Stomach smooth muscle (tissue), 2 donors: Measurements from ENCODE around the gene LRRC3C.

Experiments used
- H3K27ac ChIP-seq: one replicate; pipeline ENCODE4 v1.7.0; 2013; ENCODE audit warnings: mild to moderate bottlenecking, low read length, inconsistent platforms
- H3K27me3 ChIP-seq, 2 donors: one replicate each; pipeline ENCODE4 v1.7.0; 2013; ENCODE audit warnings: low read length in 2 of 2; ENCODE audit not compliant: insufficient read depth in 2 of 2, control insufficient read depth in 1 of 2
- H3K36me3 ChIP-seq, 2 donors: one replicate each; pipeline ENCODE4 v1.7.0; 2013; ENCODE audit warnings: low read length in 2 of 2; ENCODE audit not compliant: control insufficient read depth in 2 of 2, insufficient read depth in 2 of 2
- H3K4me1 ChIP-seq: one replicate; pipeline ENCODE4 v1.7.0; 2013; ENCODE audit warnings: low read length; ENCODE audit not compliant: control insufficient read depth, insufficient read depth
- H3K4me3 ChIP-seq, 2 donors: one replicate each; pipeline ENCODE4 v1.7.0; 2013; ENCODE audit warnings: low read length in 2 of 2
- H3K9ac ChIP-seq, 2 donors: one replicate each; pipeline ENCODE4 v1.7.0; 2013; ENCODE audit warnings: low read length in 2 of 2, mild to moderate bottlenecking in 1 of 2
- H3K9me3 ChIP-seq, 2 donors: one replicate each; pipeline ENCODE4 v1.7.0; 2013; ENCODE audit warnings: low read length in 2 of 2; ENCODE audit not compliant: control insufficient read depth in 2 of 2
- donor health status: healthy.
- donor health status: Pancreatic carcinoma.

LRRC3C gene

GRCh38 chr17:39966771-39967170, 39.2 kb downstream of the LRRC3C start:
- Histone ChIP-seq H3K27me3 (peaks cover 2 to 6% of the 10 kb centered on the region in 2 donors), H3K9me3 (no peaks in the 10 kb centered on the region), H3K4me3 (no peak overlapping the region), H3K4me1 (no peaks in the 10 kb centered on the region), H3K27ac (no peak overlapping the region), H3K36me3 (no peaks in the 10 kb centered on the region), H3K9ac (no peak overlapping the region)

- Histone ChIP-seq H3K4me1 (no peaks in the 10 kb centered on the region), H3K9me3 (no peaks in the 10 kb centered on the region), H3K9ac (no peak overlapping the region), H3K27ac (no peak overlapping the region), H3K4me3 (no peak overlapping the region), H3K27me3 (peaks cover 2 to 5% of the 10 kb centered on the region in 2 donors), H3K36me3 (no peaks in the 10 kb centered on the region)
Measured at GRCh38 chr17:39968761-39969160, 41.2 kb downstream of the LRRC3C start.

GRCh38 chr17:39969375-39969774, 41.8 kb downstream of the LRRC3C start:
- Histone ChIP-seq H3K4me3 (no peak overlapping the region), H3K36me3 (no peaks in the 10 kb centered on the region), H3K9me3 (no peaks in the 10 kb centered on the region), H3K27me3 (peaks cover 2 to 4% of the 10 kb centered on the region in 2 donors), H3K27ac (no peak overlapping the region), H3K9ac (no peak overlapping the region), H3K4me1 (no peaks in the 10 kb centered on the region)

GRCh38 chr17:39970157-39970692, 42.7 kb downstream of the LRRC3C start:
- H3K36me3 ChIP-seq, result no peaks in the 10 kb centered on the region

GRCh38 chr17:39971076-39971603, 43.6 kb downstream of the LRRC3C start:
- H3K27me3 ChIP-seq, result peaks cover 2 to 6% of the 10 kb centered on the region in 2 donors
- no peak overlapping the region for H3K9ac ChIP-seq
- no peaks in the 10 kb centered on the region for H3K4me1 ChIP-seq
- H3K9me3 ChIP-seq, result no peaks in the 10 kb centered on the region
- H3K27ac ChIP-seq, result no peak overlapping the region
- no peak overlapping the region for H3K4me3 ChIP-seq
- no peaks in the 10 kb centered on the region for H3K36me3 ChIP-seq

More at GRCh38 chr17:39970157-39970692, 42.7 kb downstream of the LRRC3C start:
- Histone ChIP-seq H3K9ac (no peak overlapping the region), H3K9me3 (no peaks in the 10 kb centered on the region), H3K27ac (no peak overlapping the region), H3K4me1 (no peaks in the 10 kb centered on the region), H3K27me3 (peaks cover 2 to 6% of the 10 kb centered on the region in 2 donors), H3K4me3 (no peak overlapping the region)

GRCh38 chr17:39972271-39972670, 44.7 kb downstream of the LRRC3C start:
- H3K9ac ChIP-seq, result no peak overlapping the region
- H3K36me3 ChIP-seq, result no peaks in the 10 kb centered on the region
- H3K4me1 ChIP-seq, result no peaks in the 10 kb centered on the region
- H3K27me3 ChIP-seq, result peaks cover 6 to 10% of the 10 kb centered on the region in 2 donors
- H3K9me3 ChIP-seq, result no peaks in the 10 kb centered on the region
- H3K4me3 ChIP-seq, result no peak overlapping the region
- H3K27ac ChIP-seq, result no peak overlapping the region

GRCh38 chr17:39973496-39973895, 46.0 kb downstream of the LRRC3C start:
- Histone ChIP-seq H3K4me1 (no peaks in the 10 kb centered on the region), H3K9ac (no peak overlapping the region), H3K27ac (no peak overlapping the region), H3K9me3 (no peaks in the 10 kb centered on the region), H3K27me3 (peaks cover 6 to 10% of the 10 kb centered on the region in 2 donors), H3K4me3 (no peak overlapping the region), H3K36me3 (no peaks in the 10 kb centered on the region)

- Histone ChIP-seq H3K9me3 (no peaks in the 10 kb centered on the region), H3K9ac (no peak overlapping the region), H3K36me3 (no peaks in the 10 kb centered on the region), H3K27me3 (peaks cover 6 to 10% of the 10 kb centered on the region in 2 donors), H3K27ac (no peak overlapping the region), H3K4me3 (no peak overlapping the region), H3K4me1 (no peaks in the 10 kb centered on the region)
Measured at GRCh38 chr17:39974433-39974832, 46.9 kb downstream of the LRRC3C start.

GRCh38 chr17:39975801-39976200, 48.3 kb downstream of the LRRC3C start:
- H3K9me3 ChIP-seq, result no peaks in the 10 kb centered on the region
- H3K4me3 ChIP-seq, result no peak overlapping the region
- H3K4me1 ChIP-seq, result peaks cover 4% of the 10 kb centered on the region
- H3K9ac ChIP-seq, result no peak overlapping the region
- peaks cover 4 to 7% of the 10 kb centered on the region in 2 donors for H3K27me3 ChIP-seq
- no peak overlapping the region for H3K27ac ChIP-seq
- no peaks in the 10 kb centered on the region for H3K36me3 ChIP-seq

- peaks cover 0 to 1% of the 10 kb centered on the region in 2 donors for H3K36me3 ChIP-seq
- no peak overlapping the region for H3K27ac ChIP-seq
Measured at GRCh38 chr17:39979016-39979670, 51.6 kb downstream of the LRRC3C start.

GRCh38 chr17:39979893-39980350, 52.4 kb downstream of the LRRC3C start:
- peaks cover 19% of the 10 kb centered on the region for H3K4me1 ChIP-seq
- peaks cover 8% of the 10 kb centered on the region in 2 donors for H3K36me3 ChIP-seq
- H3K4me3 ChIP-seq, result peak overlapping the region; percentile 91 to 97
- peaks cover 4% of the 10 kb centered on the region in 2 donors for H3K27me3 ChIP-seq
- H3K27ac ChIP-seq, result peak overlapping the region; percentile 92
- no peaks in the 10 kb centered on the region for H3K9me3 ChIP-seq
- peak overlapping the region; percentile 62 to 76 for H3K9ac ChIP-seq

More at GRCh38 chr17:39979016-39979670, 51.6 kb downstream of the LRRC3C start:
- H3K27me3 ChIP-seq, result peaks cover 4 to 7% of the 10 kb centered on the region in 2 donors
- H3K9me3 ChIP-seq, result no peaks in the 10 kb centered on the region
- peaks cover 19% of the 10 kb centered on the region for H3K4me1 ChIP-seq
- H3K4me3 ChIP-seq, result peak overlapping the region in 1 of 2 donors; percentile 91
- no peak overlapping the region for H3K9ac ChIP-seq
